Measurements from ENCODE around the gene LATS2.

GRCh38 chr13:21058361-21058760, 3.0 kb downstream of the LATS2 start:
- TF ChIP-seq YY1 (IDR thresholded peaks at IDR 0.05; ENCODE audit: insufficient read depth, insufficient read length) (no peak), SUZ12 (IDR thresholded peaks at IDR 0.05; ENCODE audit: extremely low read depth, insufficient read depth, insufficient read length) (no peak)
